A673 (cell line): ENCODE results near the gene KRT80. TPM values are rescaled to one million over a fixed set of nuclear protein-coding genes. Genes with fewer than 3 reads are reported as not detected.

Experiments
- BruUV-seq: library from RNA; stranded (reverse); fragments of 400-500 nt; replicated peaks from 2 replicates; lab custom pipeline; 2021; lab: Mats Ljungman, UMichigan
- CTCF ChIA-PET: fragments of 300-600 bp; sonication (Branson Sonifier 250); formaldehyde crosslinking; loops from one replicate; lab custom pipeline; 2022; ENCODE audit warnings: antibody characterized with exemption; lab: Charles Lee
- POLR2A ChIA-PET: fragments of 300-600 bp; sonication (Branson Sonifier 250); formaldehyde crosslinking; loops from one replicate; lab custom pipeline; 2022; ENCODE audit warnings: antibody characterized with exemption; ENCODE audit not compliant: low non-redundant PET; lab: Charles Lee
- DNase-seq: peaks from one replicate; pipeline ENCODE4 v3.0.0-alpha.2; 2015; ENCODE audit warnings: low spot score
- H3K27ac ChIP-seq: fragments of 200-600 bp; sonication (generic); 2 replicates; pipeline ENCODE4 v1.5.1; 2016; ENCODE audit warnings: mixed run types, low read depth, mild to moderate bottlenecking, mixed read lengths, antibody characterized with exemption, low read length; ENCODE audit not compliant: poor library complexity, severe bottlenecking
- H3K27me3 ChIP-seq: fragments of 200-600 bp; sonication (generic); replicated peaks from 2 replicates; pipeline ENCODE4 v1.6.1; 2017; ENCODE audit warnings: mixed run types, low read depth, mild to moderate bottlenecking, mixed read lengths, antibody characterized with exemption, low read length; ENCODE audit not compliant: insufficient read depth, poor library complexity
- H3K36me3 ChIP-seq: fragments of 200-600 bp; sonication (generic); 2 replicates; pipeline ENCODE4 v1.6.1; 2016; ENCODE audit warnings: mixed run types, mild to moderate bottlenecking, mixed read lengths, antibody characterized with exemption, low read length; ENCODE audit not compliant: insufficient read depth, poor library complexity, severe bottlenecking
- H3K4me1 ChIP-seq: fragments of 200-600 bp; sonication (generic); 2 replicates; pipeline ENCODE4 v1.6.1; 2017; ENCODE audit warnings: mixed run types, mild to moderate bottlenecking, mixed read lengths, antibody characterized with exemption, low read length; ENCODE audit not compliant: insufficient read depth, poor library complexity, severe bottlenecking
- H3K4me3 ChIP-seq: fragments of 200-600 bp; sonication (generic); 2 replicates; pipeline ENCODE4 v1.5.1; 2016; ENCODE audit warnings: low read depth, mixed run types, mild to moderate bottlenecking, mixed read lengths, low read length; ENCODE audit not compliant: poor library complexity, severe bottlenecking
- H3K9me3 ChIP-seq: fragments of 200-600 bp; sonication (generic); 2 replicates; pipeline ENCODE4 v1.6.1; 2016; ENCODE audit warnings: mixed run types, low read depth, mild to moderate bottlenecking, mixed read lengths, antibody characterized with exemption, low read length; ENCODE audit not compliant: poor library complexity, severe bottlenecking
- EZH2 ChIP-seq: fragments of 200-600 bp; sonication (generic); IDR thresholded peaks from 2 replicates; pipeline ENCODE4 v1.6.1; 2017; ENCODE audit warnings: borderline replicate concordance, low read depth, mild to moderate bottlenecking, mixed read lengths, antibody characterized with exemption, low read length; ENCODE audit not compliant: poor library complexity, severe bottlenecking
- intact Hi-C: fragments of 100-400 bp; cut with micrococcal nuclease; formaldehyde crosslinking; loops from one replicate; pipeline ENCODE4 v1.10.0; 2022; ENCODE audit not compliant: unreplicated experiment
- total RNA-seq: library from RNA; stranded (reverse); gene quantifications from 2 replicates; pipeline ENCODE4 v1.2.3, GENCODE V29; 2021
- TF ChIP-seq, protein P1 (sequence below): fragments of 300-800, 200-600 bp; sonication (generic); conservative IDR thresholded peaks from 2 replicates; pipeline ENCODE4 v1.5.1; 2017; ENCODE audit warnings: low read depth, mild to moderate bottlenecking, antibody characterized with exemption, low read length, moderate library complexity, mixed read lengths

Gene KRT80
- total RNA-seq, 1 experiment from 2014 or later: 1.0 TPM

DNA sequence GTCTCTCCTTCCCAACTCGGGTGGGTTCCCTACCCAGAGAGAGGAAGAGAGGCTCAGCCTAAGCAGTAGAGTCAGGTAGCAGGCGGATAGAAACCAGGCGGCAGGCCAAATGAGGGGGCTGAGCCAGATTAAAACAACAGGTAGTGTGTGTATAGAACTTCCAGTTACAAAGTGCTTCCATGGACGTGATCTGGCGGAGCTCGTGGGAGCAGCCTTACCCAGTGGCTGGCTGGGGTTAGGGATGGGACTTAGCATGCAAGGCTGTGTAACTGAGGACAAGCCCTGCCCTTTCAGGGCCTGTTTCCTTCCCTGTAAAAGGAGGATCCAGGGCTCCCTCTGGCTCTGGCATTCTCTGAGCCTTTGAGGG, 8.3 kb downstream of the KRT80 start:
- intact Hi-C loops: no loop called here
- TF ChIP-seq, protein P1, sequence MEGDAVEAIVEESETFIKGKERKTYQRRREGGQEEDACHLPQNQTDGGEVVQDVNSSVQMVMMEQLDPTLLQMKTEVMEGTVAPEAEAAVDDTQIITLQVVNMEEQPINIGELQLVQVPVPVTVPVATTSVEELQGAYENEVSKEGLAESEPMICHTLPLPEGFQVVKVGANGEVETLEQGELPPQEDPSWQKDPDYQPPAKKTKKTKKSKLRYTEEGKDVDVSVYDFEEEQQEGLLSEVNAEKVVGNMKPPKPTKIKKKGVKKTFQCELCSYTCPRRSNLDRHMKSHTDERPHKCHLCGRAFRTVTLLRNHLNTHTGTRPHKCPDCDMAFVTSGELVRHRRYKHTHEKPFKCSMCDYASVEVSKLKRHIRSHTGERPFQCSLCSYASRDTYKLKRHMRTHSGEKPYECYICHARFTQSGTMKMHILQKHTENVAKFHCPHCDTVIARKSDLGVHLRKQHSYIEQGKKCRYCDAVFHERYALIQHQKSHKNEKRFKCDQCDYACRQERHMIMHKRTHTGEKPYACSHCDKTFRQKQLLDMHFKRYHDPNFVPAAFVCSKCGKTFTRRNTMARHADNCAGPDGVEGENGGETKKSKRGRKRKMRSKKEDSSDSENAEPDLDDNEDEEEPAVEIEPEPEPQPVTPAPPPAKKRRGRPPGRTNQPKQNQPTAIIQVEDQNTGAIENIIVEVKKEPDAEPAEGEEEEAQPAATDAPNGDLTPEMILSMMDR: no peak
- TF ChIP-seq EZH2: no peak
- Histone ChIP-seq H3K9me3 (no peaks in the 10 kb centered on the region), H3K27ac (no peak overlapping the region), H3K4me3 (no peak overlapping the region), H3K27me3 (no peaks in the 10 kb centered on the region), H3K4me1 (peaks cover 10% of the 10 kb centered on the region), H3K36me3 (no peaks in the 10 kb centered on the region)
- CTCF ChIA-PET: no interaction called here
- DNase-seq: no peak
- BruUV-seq: no TSS peak
- POLR2A ChIA-PET: no interaction called here

DNA sequence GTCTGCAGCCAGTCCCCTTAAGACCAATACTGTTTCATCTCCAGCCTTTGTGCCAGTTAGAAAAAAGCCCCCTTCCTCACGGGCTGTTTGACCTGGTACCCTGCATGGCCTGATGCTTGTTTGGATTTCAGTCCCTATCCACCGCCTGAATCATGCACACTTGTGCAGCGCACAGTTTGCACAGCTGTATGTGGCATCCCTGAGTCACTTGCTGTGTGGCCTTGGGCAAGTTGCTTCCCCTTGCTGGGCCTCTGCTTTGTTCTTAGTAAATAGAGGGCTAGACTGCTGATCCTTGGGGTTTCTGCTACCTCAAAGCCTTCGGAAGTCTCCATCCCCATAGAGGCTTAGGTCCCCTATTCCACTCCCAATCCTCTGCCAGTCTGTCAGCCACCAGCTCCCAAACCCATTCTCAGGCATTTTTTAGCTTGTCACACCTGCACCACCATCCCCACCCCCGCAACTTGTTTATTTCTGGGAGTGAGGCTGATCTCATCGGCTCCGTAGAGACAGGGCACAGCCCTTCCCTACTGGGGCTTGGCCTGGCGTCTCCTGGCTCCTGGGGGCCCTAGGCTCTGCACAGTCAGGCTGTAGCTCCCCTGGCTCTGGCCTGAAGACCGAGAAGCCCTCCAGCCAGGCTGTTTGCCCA, 8.8 kb downstream of the KRT80 start:
- no peaks in the 10 kb centered on the region for H3K9me3 ChIP-seq
- BruUV-seq: no TSS peak
- ChIA-PET CTCF (no interaction called here), POLR2A (no interaction called here)
- H3K36me3 ChIP-seq: no peaks in the 10 kb centered on the region
- no peak for DNase-seq
- no peak overlapping the region for H3K4me3 ChIP-seq
- intact Hi-C loops: no loop called here
- no peak for TF ChIP-seq EZH2
- TF ChIP-seq, protein P1: no peak
- peaks cover 10% of the 10 kb centered on the region for H3K4me1 ChIP-seq
- H3K27ac ChIP-seq: no peak overlapping the region
- no peaks in the 10 kb centered on the region for H3K27me3 ChIP-seq

DNA sequence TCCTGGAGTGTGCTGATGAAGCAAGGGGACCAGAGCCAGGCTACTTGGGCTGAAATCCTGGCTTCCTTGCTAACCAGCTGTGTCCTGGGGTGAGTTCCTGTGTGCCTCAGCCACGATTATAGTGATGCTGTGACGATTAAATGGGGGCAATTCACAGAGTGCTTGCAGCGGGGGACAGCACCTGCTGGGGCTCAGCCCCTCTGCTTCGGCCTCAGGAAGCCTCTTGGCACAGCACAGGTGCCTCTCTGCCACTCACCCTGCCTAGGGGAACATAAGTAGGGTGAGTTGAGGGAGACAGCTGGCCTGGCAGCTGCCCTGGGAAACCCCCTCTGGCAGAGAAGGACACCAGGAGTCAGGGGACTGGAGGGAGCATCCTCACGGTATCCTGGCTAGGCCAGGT, 9.4 kb downstream of the KRT80 start:
- TF ChIP-seq, protein P1: no peak
- TF ChIP-seq EZH2: no peak
- DNase-seq: no peak
- Histone ChIP-seq H3K36me3 (no peaks in the 10 kb centered on the region), H3K4me3 (no peak overlapping the region), H3K27ac (no peak overlapping the region), H3K27me3 (no peaks in the 10 kb centered on the region), H3K4me1 (peaks cover 10% of the 10 kb centered on the region), H3K9me3 (no peaks in the 10 kb centered on the region)
- CTCF ChIA-PET: no interaction called here
- intact Hi-C loops: no loop called here
- no TSS peak for BruUV-seq
- POLR2A ChIA-PET: no interaction called here
